Measurements from ENCODE around the gene ADM5.

DNA sequence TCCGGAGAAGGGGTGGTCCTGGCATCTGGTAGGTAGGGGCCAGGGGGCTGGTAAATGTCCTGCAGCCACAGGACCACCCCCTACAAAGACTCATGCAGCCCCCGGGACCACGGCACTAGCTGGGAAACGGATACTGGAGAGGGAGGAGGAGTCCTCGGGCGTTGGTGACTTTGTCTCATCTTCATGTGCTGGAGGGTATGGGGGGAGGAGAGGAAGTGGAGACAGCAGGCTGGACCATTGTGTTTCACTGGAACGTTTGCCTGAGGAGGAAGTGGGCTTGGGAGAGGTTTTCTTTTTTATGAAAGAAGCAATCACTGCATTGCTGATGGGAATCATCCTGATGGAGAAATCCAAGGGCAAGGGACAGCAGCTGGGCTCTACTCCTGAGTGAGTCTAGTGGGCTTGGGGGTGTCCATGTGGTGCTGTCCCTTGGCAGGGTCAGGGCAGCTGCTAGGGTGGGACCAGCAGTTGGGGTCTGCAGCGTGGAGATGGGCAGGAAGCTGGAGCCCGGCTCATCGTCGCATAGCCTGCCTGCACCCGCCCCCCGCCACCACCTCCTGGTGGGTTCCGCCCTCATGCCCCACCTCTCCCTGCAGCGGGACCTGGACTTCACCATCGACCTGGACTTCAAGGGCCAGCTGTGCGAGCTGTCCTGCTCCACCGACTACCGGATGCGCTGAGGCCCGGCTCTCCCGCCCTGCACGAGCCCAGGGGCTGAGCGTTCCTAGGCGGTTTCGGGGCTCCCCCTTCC, 1.7 kb upstream of the ADM5 start:
- TF ChIP-seq EZH2 (IDR thresholded peaks at IDR 0.05; ENCODE audit: borderline replicate concordance, low read length), result no peak
- TF ChIP-seq, protein P1, sequence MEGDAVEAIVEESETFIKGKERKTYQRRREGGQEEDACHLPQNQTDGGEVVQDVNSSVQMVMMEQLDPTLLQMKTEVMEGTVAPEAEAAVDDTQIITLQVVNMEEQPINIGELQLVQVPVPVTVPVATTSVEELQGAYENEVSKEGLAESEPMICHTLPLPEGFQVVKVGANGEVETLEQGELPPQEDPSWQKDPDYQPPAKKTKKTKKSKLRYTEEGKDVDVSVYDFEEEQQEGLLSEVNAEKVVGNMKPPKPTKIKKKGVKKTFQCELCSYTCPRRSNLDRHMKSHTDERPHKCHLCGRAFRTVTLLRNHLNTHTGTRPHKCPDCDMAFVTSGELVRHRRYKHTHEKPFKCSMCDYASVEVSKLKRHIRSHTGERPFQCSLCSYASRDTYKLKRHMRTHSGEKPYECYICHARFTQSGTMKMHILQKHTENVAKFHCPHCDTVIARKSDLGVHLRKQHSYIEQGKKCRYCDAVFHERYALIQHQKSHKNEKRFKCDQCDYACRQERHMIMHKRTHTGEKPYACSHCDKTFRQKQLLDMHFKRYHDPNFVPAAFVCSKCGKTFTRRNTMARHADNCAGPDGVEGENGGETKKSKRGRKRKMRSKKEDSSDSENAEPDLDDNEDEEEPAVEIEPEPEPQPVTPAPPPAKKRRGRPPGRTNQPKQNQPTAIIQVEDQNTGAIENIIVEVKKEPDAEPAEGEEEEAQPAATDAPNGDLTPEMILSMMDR (conservative IDR thresholded peaks at IDR 0.05 in 1 of 2, IDR thresholded peaks at IDR 0.05 in 1 of 2; ENCODE audit: extremely low read depth in 1 of 2, insufficient read depth in 1 of 2, low read depth in 1 of 2, low read length in 2 of 2), result no peak

Data from mammary epithelial cell (primary cell).